ENCODE results near the gene CAD. TPM values are rescaled to one million over a fixed set of nuclear protein-coding genes. Genes with fewer than 3 reads are reported as not detected.

Gene CAD
- total RNA-seq, 4 donors from 2014 or later, result 17.6 to 34.5 (median 22.0) TPM

DNA sequence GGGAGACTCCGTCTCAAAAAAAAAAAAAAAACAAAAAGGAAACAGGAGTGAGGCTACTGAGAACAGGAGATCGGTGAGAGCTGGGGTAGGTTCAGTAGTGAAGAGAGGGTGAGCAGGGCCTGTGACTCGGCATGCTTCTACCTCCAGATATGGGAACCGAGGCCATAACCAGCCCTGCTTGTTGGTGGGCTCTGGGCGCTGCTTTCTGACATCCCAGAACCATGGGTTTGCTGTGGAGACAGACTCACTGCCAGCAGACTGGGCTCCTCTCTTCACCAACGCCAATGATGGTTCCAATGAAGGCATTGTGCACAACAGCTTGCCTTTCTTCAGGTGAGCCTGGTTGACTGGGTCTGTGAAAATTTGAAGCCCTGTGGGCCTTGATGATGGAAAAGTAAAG, 6.2 kb downstream of the CAD start:
- Histone ChIP-seq H3K4me3 (no peak overlapping the region), H3K27ac (no peak overlapping the region), H3K9me3 (no peaks in the 10 kb centered on the region), H3K27me3 (no peaks in the 10 kb centered on the region), H3K36me3 (peaks cover 18 to 94% (median 44%) of the 10 kb centered on the region in 3 donors), H3K4me1 (peaks cover 0 to 4% (median 2%) of the 10 kb centered on the region in 3 donors)
- TF ChIP-seq POLR2A (IDR thresholded peaks at IDR 0.05), result no peak
- TF ChIP-seq, protein P1, sequence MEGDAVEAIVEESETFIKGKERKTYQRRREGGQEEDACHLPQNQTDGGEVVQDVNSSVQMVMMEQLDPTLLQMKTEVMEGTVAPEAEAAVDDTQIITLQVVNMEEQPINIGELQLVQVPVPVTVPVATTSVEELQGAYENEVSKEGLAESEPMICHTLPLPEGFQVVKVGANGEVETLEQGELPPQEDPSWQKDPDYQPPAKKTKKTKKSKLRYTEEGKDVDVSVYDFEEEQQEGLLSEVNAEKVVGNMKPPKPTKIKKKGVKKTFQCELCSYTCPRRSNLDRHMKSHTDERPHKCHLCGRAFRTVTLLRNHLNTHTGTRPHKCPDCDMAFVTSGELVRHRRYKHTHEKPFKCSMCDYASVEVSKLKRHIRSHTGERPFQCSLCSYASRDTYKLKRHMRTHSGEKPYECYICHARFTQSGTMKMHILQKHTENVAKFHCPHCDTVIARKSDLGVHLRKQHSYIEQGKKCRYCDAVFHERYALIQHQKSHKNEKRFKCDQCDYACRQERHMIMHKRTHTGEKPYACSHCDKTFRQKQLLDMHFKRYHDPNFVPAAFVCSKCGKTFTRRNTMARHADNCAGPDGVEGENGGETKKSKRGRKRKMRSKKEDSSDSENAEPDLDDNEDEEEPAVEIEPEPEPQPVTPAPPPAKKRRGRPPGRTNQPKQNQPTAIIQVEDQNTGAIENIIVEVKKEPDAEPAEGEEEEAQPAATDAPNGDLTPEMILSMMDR (IDR thresholded peaks at IDR 0.05), result no peak
- intact Hi-C loops (cut with DNase I), result no loop called here
- DNase-seq, result no peak
- 90 to 98% methylated on average over 5 to 6 of the region's 6 CpGs for WGBS, 2 donors

- no peak for DNase-seq
- Histone ChIP-seq H3K9me3 (no peaks in the 10 kb centered on the region), H3K4me3 (no peak overlapping the region), H3K4me1 (no peaks in the 10 kb centered on the region), H3K27me3 (no peaks in the 10 kb centered on the region), H3K36me3 (peaks cover 18 to 98% (median 44%) of the 10 kb centered on the region in 3 donors), H3K27ac (no peak overlapping the region)
- intact Hi-C loops (cut with DNase I), result no loop called here
- TF ChIP-seq, protein P1 (IDR thresholded peaks at IDR 0.05), result no peak
- TF ChIP-seq POLR2A (IDR thresholded peaks at IDR 0.05), result no peak
- WGBS, 2 donors, result 94 to 98% methylated on average over 6 to 8 of the region's 9 CpGs
These were observed 8.4 kb downstream of the CAD start for GRCh38 chr2:27225526-27225925.

DNA sequence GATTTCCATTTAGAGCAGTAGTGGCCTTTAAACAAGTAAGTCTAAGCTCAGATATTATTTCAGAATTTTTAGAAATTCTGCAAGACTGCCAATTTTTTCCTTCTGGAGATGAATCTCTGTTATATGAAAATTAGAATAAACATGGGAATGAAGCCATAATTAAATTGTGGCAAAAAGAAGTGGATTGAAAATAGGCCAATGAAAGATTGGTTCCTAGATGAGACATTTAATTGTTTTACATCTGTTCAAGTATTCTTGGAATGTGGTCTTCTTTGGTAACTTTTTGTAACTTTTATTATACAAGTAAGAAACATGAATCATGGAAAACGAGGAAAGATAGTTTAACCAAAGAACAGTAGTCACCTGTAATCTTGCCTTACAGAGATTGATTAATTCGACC, 10.3 kb downstream of the CAD start:
- Histone ChIP-seq H3K27ac (no peak overlapping the region), H3K27me3 (no peaks in the 10 kb centered on the region), H3K4me3 (no peak overlapping the region), H3K4me1 (no peaks in the 10 kb centered on the region), H3K36me3 (peaks cover 28 to 100% (median 54%) of the 10 kb centered on the region in 3 donors), H3K9me3 (no peaks in the 10 kb centered on the region)
- DNase-seq, result no peak
- WGBS, 2 donors, result 77 to 83% methylated on average over 2 of the region's 2 CpGs
- intact Hi-C loops (cut with DNase I), result no loop called here
- TF ChIP-seq, protein P1 (IDR thresholded peaks at IDR 0.05), result no peak
- TF ChIP-seq POLR2A (IDR thresholded peaks at IDR 0.05), result no peak

- no peak overlapping the region for H3K27ac ChIP-seq
- intact Hi-C loops (cut with DNase I), result no loop called here
- 95 to 97% methylated on average over 6 to 7 of the region's 13 CpGs for WGBS, 2 donors
- H3K27me3 ChIP-seq, result no peaks in the 10 kb centered on the region
- DNase-seq, result no peak
- no peak overlapping the region for H3K4me3 ChIP-seq
- H3K9me3 ChIP-seq, result no peaks in the 10 kb centered on the region
- TF ChIP-seq POLR2A (IDR thresholded peaks at IDR 0.05), result no peak
- TF ChIP-seq, protein P1 (IDR thresholded peaks at IDR 0.05), result no peak
- peaks cover 46 to 100% (median 48%) of the 10 kb centered on the region in 3 donors for H3K36me3 ChIP-seq
- no peaks in the 10 kb centered on the region for H3K4me1 ChIP-seq
These were observed 14.8 kb downstream of the CAD start for GRCh38 chr2:27231921-27232320.

DNA sequence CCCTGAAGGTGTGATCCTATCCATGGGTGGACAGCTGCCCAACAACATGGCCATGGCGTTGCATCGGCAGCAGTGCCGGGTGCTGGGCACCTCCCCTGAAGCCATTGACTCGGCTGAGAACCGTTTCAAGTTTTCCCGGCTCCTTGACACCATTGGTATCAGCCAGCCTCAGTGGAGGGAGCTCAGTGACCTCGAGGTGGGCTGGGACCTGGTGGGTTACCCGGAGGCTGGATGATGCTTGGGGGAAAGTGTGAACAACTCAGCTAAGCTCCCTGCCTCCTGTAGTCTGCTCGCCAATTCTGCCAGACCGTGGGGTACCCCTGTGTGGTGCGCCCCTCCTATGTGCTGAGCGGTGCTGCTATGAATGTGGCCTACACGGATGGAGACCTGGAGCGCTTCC, 16.2 kb downstream of the CAD start:
- Histone ChIP-seq H3K36me3 (peaks cover 58 to 100% (median 61%) of the 10 kb centered on the region in 3 donors), H3K9me3 (no peaks in the 10 kb centered on the region), H3K27ac (no peak overlapping the region), H3K4me1 (no peaks in the 10 kb centered on the region), H3K4me3 (no peak overlapping the region), H3K27me3 (no peaks in the 10 kb centered on the region)
- DNase-seq, result no peak
- no peak for TF ChIP-seq POLR2A (IDR thresholded peaks at IDR 0.05)
- TF ChIP-seq, protein P1 (IDR thresholded peaks at IDR 0.05), result no peak
- 94% methylated on average over 3 of the region's 14 CpGs; no CpG with 5 or more reads in 1 of the 2 donors for WGBS, 2 donors
- intact Hi-C loops (cut with DNase I), result no loop called here

Measured in esophagus squamous epithelium (tissue), 5 donors.